Middle frontal gyrus (tissue), 1 donor: Measurements from ENCODE around the gene AFF1.
"Not testable (repeated sequence)": the region's sequence is repeated elsewhere in the genome, so short reads cannot be mapped to it uniquely, and the experiment has no call there.

Experiments used
- DNase-seq: peaks from one replicate; pipeline ENCODE4 v3.0.0-alpha.2; 2015; ENCODE audit warnings: low spot score; ENCODE audit errors: extremely low spot score

The AFF1 gene

GRCh38 chr4:87007528-87008446 is 73.0 kb downstream of the AFF1 start:
- no peak for DNase-seq

GRCh38 chr4:87009095-87009648 is 74.4 kb downstream of the AFF1 start:
- no peak for DNase-seq

GRCh38 chr4:87010192-87010591 is 75.4 kb downstream of the AFF1 start:
- no peak for DNase-seq

- no peak for DNase-seq
Observed at GRCh38 chr4:87011340-87012034, 76.7 kb downstream of the AFF1 start.

GRCh38 chr4:87012265-87012953 is 77.6 kb downstream of the AFF1 start:
- no peak for DNase-seq

- not testable (repeated sequence) for DNase-seq
Observed at GRCh38 chr4:87012954-87013308, 78.1 kb downstream of the AFF1 start.

- no peak for DNase-seq
Observed at GRCh38 chr4:87014284-87014782, 79.5 kb downstream of the AFF1 start.

GRCh38 chr4:87015416-87015815 is 80.6 kb downstream of the AFF1 start:
- no peak for DNase-seq

GRCh38 chr4:87017580-87018342 is 83.0 kb downstream of the AFF1 start:
- no peak for DNase-seq

- no peak for DNase-seq
Observed at GRCh38 chr4:87018753-87019152, 83.9 kb downstream of the AFF1 start.

GRCh38 chr4:87019246-87019791 is 84.5 kb downstream of the AFF1 start:
- DNase-seq: no peak

GRCh38 chr4:87019898-87020297 is 85.1 kb downstream of the AFF1 start:
- DNase-seq: no peak

- DNase-seq: no peak
Observed at GRCh38 chr4:87024201-87024600, 89.4 kb downstream of the AFF1 start.

- no peak for DNase-seq
Observed at GRCh38 chr4:87025023-87025613, 90.3 kb downstream of the AFF1 start.

- no peak for DNase-seq
Observed at GRCh38 chr4:87025614-87026041, 90.8 kb downstream of the AFF1 start.

- no peak for DNase-seq
Observed at GRCh38 chr4:87026800-87027495, 92.1 kb downstream of the AFF1 start.

GRCh38 chr4:87029356-87029755 is 94.5 kb downstream of the AFF1 start:
- DNase-seq: no peak

- no peak for DNase-seq
Observed at GRCh38 chr4:87030124-87030523, 95.3 kb downstream of the AFF1 start.

GRCh38 chr4:87030755-87031441 is 96.1 kb downstream of the AFF1 start:
- DNase-seq: no peak
